HUES6 (cell line): ENCODE measurements around the gene RITA1.
A peak's percentile ranks its signal among the peaks of the same experiment; 100 is the strongest.

Experiments
- H3K27ac ChIP-seq: 2 replicates; pipeline ENCODE4 v1.7.0; 2013; ENCODE audit warnings: low read depth, mild to moderate bottlenecking, low read length, inconsistent platforms
- H3K27me3 ChIP-seq: 2 replicates; pipeline ENCODE4 v1.6.1; 2013; ENCODE audit warnings: low read length; ENCODE audit not compliant: control insufficient read depth, insufficient read depth
- H3K36me3 ChIP-seq: 2 replicates; pipeline ENCODE4 v1.6.1; 2013; ENCODE audit warnings: low read length; ENCODE audit not compliant: control insufficient read depth, insufficient read depth
- H3K4me1 ChIP-seq: 2 replicates; pipeline ENCODE4 v1.6.1; 2013; ENCODE audit warnings: low read length; ENCODE audit not compliant: control insufficient read depth, insufficient read depth
- H3K4me3 ChIP-seq: 2 replicates; pipeline ENCODE4 v1.5.1; 2013; ENCODE audit warnings: low read depth, low read length
- H3K9ac ChIP-seq: one replicate; pipeline ENCODE4 v1.6.1; 2013; ENCODE audit warnings: mild to moderate bottlenecking, low read length
- H3K9me3 ChIP-seq: 2 replicates; pipeline ENCODE4 v1.6.1; 2013; ENCODE audit warnings: low read depth, low read length; ENCODE audit not compliant: control insufficient read depth, insufficient read depth

RITA1 gene

GRCh38 chr12:113155060-113155459, 30.5 kb upstream of the RITA1 start:
- H3K36me3 ChIP-seq = peaks cover 27% of the 10 kb centered on the region
- peak overlapping the region; percentile 48; the same call in 1 of the 2 replicates for H3K4me3 ChIP-seq
- no peak overlapping the region for H3K27ac ChIP-seq
- no peak overlapping the region for H3K9ac ChIP-seq
- H3K4me1 ChIP-seq = peaks cover 13% of the 10 kb centered on the region
- peaks cover 58% of the 10 kb centered on the region for H3K27me3 ChIP-seq
- H3K9me3 ChIP-seq = no peaks in the 10 kb centered on the region

GRCh38 chr12:113155646-113156045, 29.9 kb upstream of the RITA1 start:
- Histone ChIP-seq H3K4me1 (peaks cover 7% of the 10 kb centered on the region; the same call in 1 of the 2 replicates), H3K9ac (no peak overlapping the region), H3K4me3 (no peak overlapping the region), H3K27me3 (peaks cover 52% of the 10 kb centered on the region), H3K27ac (no peak overlapping the region), H3K9me3 (no peaks in the 10 kb centered on the region), H3K36me3 (peaks cover 33% of the 10 kb centered on the region)

- Histone ChIP-seq H3K4me1 (peaks cover 12% of the 10 kb centered on the region), H3K9ac (no peak overlapping the region), H3K27ac (no peak overlapping the region), H3K4me3 (no peak overlapping the region), H3K27me3 (peaks cover 38% of the 10 kb centered on the region), H3K36me3 (peaks cover 38% of the 10 kb centered on the region), H3K9me3 (no peaks in the 10 kb centered on the region)
Observed at GRCh38 chr12:113157218-113157859, 28.2 kb upstream of the RITA1 start.

- Histone ChIP-seq H3K27me3 (peaks cover 25% of the 10 kb centered on the region), H3K4me3 (no peak overlapping the region), H3K9ac (no peak overlapping the region), H3K36me3 (peaks cover 51% of the 10 kb centered on the region), H3K9me3 (no peaks in the 10 kb centered on the region), H3K27ac (no peak overlapping the region), H3K4me1 (peaks cover 12% of the 10 kb centered on the region)
Observed at GRCh38 chr12:113158439-113159203, 26.9 kb upstream of the RITA1 start.

DNA sequence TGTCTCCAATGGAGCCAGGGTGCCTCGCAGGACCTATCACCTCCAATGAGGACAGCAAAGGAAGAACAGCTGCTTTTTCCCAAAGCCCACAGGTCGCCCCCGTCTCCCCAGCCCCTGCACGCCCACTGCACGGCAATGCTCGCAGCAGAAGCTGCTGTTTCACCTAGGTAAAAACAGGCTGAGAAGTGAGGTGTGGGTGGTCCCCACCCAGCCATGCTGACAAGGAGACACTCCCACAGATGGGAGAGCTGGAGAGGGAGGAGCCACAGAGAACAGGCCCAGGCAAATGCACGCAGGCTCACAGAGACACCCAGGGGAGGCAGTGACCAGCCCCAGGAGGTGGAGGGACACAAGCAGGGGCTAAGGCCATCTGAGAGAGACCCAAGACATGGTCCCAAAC, 25.6 kb upstream of the RITA1 start:
- Histone ChIP-seq H3K4me1 (peaks cover 10% of the 10 kb centered on the region), H3K9ac (no peak overlapping the region), H3K27ac (no peak overlapping the region), H3K27me3 (peaks cover 12% of the 10 kb centered on the region), H3K4me3 (no peak overlapping the region), H3K9me3 (no peaks in the 10 kb centered on the region), H3K36me3 (peaks cover 60% of the 10 kb centered on the region)

- H3K9ac ChIP-seq = no peak overlapping the region
- no peak overlapping the region for H3K27ac ChIP-seq
- peaks cover 75% of the 10 kb centered on the region for H3K36me3 ChIP-seq
Observed at GRCh38 chr12:113161415-113162016, 24.0 kb upstream of the RITA1 start.

GRCh38 chr12:113162102-113163029, 23.2 kb upstream of the RITA1 start:
- Histone ChIP-seq H3K36me3 (peaks cover 83% of the 10 kb centered on the region), H3K27ac (no peak overlapping the region), H3K9ac (peak overlapping the region; percentile 2), H3K4me1 (peaks cover 10% of the 10 kb centered on the region), H3K4me3 (peak overlapping the region; percentile 12; the same call in 1 of the 2 replicates), H3K27me3 (no peaks in the 10 kb centered on the region), H3K9me3 (no peaks in the 10 kb centered on the region)

More at GRCh38 chr12:113161415-113162016, 24.0 kb upstream of the RITA1 start:
- Histone ChIP-seq H3K9me3 (no peaks in the 10 kb centered on the region), H3K4me3 (peak overlapping the region; percentile 12; the same call in 1 of the 2 replicates), H3K27me3 (no peaks in the 10 kb centered on the region), H3K4me1 (peaks cover 10% of the 10 kb centered on the region)

DNA sequence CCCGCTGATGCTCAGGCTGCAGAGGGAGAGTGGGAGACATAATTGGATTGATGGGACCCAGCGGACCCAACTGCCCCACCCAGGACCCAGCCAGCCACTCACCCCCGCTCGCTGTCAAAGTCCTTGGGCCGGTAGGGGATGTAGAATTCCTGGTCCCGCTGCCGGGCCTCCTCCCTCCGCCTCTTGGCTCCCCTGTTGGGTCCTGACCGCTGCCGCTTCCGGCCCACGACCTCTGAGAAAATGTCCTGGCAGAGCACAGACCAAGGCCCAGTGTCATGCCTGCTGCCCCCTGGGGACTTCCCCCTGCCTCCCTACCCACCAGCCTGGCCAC, 22.5 kb upstream of the RITA1 start:
- peaks cover 83% of the 10 kb centered on the region for H3K36me3 ChIP-seq

GRCh38 chr12:113164014-113164413, 21.5 kb upstream of the RITA1 start:
- Histone ChIP-seq H3K4me3 (no peak overlapping the region), H3K27ac (no peak overlapping the region), H3K4me1 (peaks cover 10% of the 10 kb centered on the region), H3K9me3 (no peaks in the 10 kb centered on the region), H3K36me3 (peaks cover 83% of the 10 kb centered on the region), H3K9ac (no peak overlapping the region), H3K27me3 (no peaks in the 10 kb centered on the region)

More for the DNA sequence above, 22.5 kb upstream of the RITA1 start:
- H3K27me3 ChIP-seq = no peaks in the 10 kb centered on the region
- H3K9me3 ChIP-seq = no peaks in the 10 kb centered on the region
- H3K9ac ChIP-seq = no peak overlapping the region
- no peak overlapping the region for H3K4me3 ChIP-seq
- H3K4me1 ChIP-seq = peaks cover 10% of the 10 kb centered on the region
- H3K27ac ChIP-seq = no peak overlapping the region

DNA sequence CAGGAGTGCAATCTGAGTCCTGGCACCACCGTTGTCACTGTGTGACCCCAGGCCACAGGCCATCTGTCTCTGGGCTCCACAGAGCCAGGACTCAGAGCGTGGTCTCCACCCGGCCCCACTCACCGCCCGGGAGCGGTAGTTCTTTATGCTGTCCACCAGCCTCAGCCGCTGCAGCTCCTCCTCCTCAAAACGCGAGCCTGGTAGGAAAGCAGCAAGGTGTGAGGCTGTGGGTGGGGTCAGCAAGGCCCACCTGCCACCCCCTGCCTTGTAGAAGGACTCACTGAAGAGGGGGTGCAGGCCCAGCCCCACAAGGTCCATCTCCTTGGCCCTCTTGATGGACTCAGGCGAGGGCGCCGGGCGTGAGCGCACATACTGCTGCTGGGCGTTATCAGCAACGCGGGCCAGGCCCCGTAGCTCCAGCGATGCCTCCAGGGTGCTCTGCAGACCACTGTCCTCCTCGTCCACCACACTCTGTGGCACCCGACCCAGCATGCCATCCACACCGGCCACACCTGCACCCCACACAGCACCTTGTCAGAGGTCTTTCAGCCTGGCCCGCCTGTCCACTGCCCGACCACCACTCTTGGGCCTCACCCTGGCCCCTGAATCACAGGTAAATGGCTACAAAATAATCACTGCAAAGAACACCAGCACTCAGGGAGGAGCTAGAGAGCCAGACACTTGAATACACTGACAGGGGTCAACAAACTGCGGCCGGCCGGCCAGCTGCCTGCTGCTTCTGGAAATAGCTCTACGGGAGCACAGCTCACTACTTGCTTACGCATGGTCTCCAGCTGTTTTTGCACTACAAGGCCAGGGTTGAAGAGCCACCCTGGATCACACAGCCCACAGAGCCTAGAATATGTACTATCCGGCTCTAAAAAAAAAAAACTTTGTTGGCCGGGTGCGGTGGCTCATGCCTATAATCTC, 19.7 kb upstream of the RITA1 start:
- peaks cover 81% of the 10 kb centered on the region for H3K36me3 ChIP-seq
- H3K9ac ChIP-seq = peak overlapping the region; percentile 14
- no peak overlapping the region for H3K4me3 ChIP-seq
- H3K27ac ChIP-seq = no peak overlapping the region; the same call in 1 of the 2 replicates
- H3K9me3 ChIP-seq = no peaks in the 10 kb centered on the region
- no peaks in the 10 kb centered on the region for H3K27me3 ChIP-seq
- H3K4me1 ChIP-seq = peaks cover 10% of the 10 kb centered on the region
